A549 treated with RU486 at 1 μM for 4 hours (cell line): Measurements from ENCODE around the gene GUCA2B. TPM values are rescaled to one million over a fixed set of nuclear protein-coding genes. Genes with fewer than 3 reads are reported as not detected.

Experiments used
- total RNA-seq: library from RNA; stranded (reverse); fragments of 200-300 nt; extraction: Qiagen RNA extraction; gene quantifications from 5 replicates; pipeline ENCODE4 v1.2.3, GENCODE V29; 2022; ENCODE audit warnings: low read depth

The GUCA2B gene
- total RNA-seq, result 0.28 to 0.38 TPM in 2 of 5 replicates, not detected in the others

DNA sequence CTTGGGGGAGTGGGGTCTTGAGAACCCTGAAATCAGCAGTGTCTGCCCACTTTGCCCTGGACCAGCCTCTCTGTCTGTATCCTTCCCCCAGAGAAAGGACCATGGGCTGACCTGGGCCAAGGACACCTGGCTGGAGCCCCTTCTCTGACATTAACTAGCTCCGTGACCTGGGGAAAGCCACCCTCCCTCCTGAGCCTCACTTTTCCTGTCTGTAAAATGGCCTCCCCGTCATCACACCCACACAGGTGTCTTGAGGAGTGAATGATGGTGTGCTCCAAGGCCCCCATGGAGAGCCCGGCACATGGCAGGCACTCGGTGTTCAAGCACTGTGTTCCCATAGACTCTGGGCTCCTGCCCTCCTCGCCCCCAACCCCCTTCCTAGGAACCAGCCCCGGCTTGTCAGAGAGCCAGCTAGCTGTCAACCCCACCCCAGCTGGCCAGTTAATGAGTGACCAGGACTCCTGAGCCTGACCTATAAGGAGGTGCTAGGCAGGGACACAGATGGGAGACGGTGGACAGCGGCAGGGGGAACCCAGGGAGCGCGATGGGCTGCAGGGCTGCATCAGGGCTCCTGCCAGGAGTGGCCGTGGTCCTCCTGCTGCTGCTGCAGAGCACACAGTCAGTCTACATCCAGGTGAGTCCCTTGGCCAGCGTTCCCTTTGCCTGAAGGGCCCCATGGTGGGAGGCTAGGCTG, at the start of gene GUCA2B:
GUCA2B (plus strand) TSS at position 504 of the 694 bp plus-strand sequence; CDS start at position 545, 41 bp downstream.

GRCh38 chr1:42164551-42165420, 11.6 kb downstream of the GUCA2B start, which contains the start of gene GUCA2A:
Gene GUCA2A (minus strand): TSS chr1:42164745. CDS start chr1:42164712, 33 bp downstream.

Other genes starting within 250 kb of the GUCA2B start
- gene HIVEP3, start 234.5 kb upstream of the GUCA2B start, total RNA-seq, result 2.1 to 3.2 TPM (median 2.8 TPM) in 5 replicates
- not detected in 5 replicates for gene GUCA2A, start 11.3 kb downstream of the GUCA2B start, total RNA-seq
- gene FOXJ3, start 181.8 kb downstream of the GUCA2B start, total RNA-seq, result 12.0 to 20.3 TPM (median 19.6 TPM) in 5 replicates
- gene RIMKLA, start 227.4 kb downstream of the GUCA2B start, total RNA-seq, result 0.64 to 1.4 TPM (median 1.2 TPM) in 5 replicates